Parathyroid adenoma (tissue), 2 donors: ENCODE results near the gene DLX3.

Experiments
- H2AFZ ChIP-seq: fragments of 300-600 bp; sonication (generic); one replicate; pipeline ENCODE4 v1.7.0; 2017; ENCODE audit warnings: antibody characterized with exemption, mild to moderate bottlenecking
- H3K27ac ChIP-seq: fragments of 300-600 bp; sonication (generic); one replicate; pipeline ENCODE4 v1.7.0; 2017
- H3K27me3 ChIP-seq: fragments of 300-600 bp; sonication (generic); one replicate; pipeline ENCODE4 v1.7.0; 2017; ENCODE audit warnings: low read length; ENCODE audit not compliant: control insufficient read depth, insufficient read depth
- H3K36me3 ChIP-seq: fragments of 300-600 bp; sonication (generic); one replicate; pipeline ENCODE4 v1.7.0; 2017; ENCODE audit warnings: low read length; ENCODE audit not compliant: control insufficient read depth, insufficient read depth
- H3K4me1 ChIP-seq: fragments of 300-600 bp; sonication (generic); one replicate; pipeline ENCODE4 v1.7.0; 2017; ENCODE audit warnings: control low read depth
- H3K4me2 ChIP-seq: fragments of 300-600 bp; sonication (generic); one replicate; pipeline ENCODE4 v1.7.0; 2017; ENCODE audit warnings: low read length
- H3K4me3 ChIP-seq: fragments of 300-600 bp; sonication (generic); one replicate; pipeline ENCODE4 v1.7.0; 2017; ENCODE audit warnings: low read depth, low read length
- H3K79me2 ChIP-seq: fragments of 300-600 bp; sonication (generic); one replicate; pipeline ENCODE4 v1.7.0; 2017; ENCODE audit warnings: control low read depth
- H3K9ac ChIP-seq: fragments of 300-600 bp; sonication (generic); one replicate; pipeline ENCODE4 v1.7.0; 2017; ENCODE audit warnings: mild to moderate bottlenecking
- H3K9me3 ChIP-seq: fragments of 300-600 bp; sonication (generic); one replicate; pipeline ENCODE4 v1.7.0; 2017; ENCODE audit warnings: low read length; ENCODE audit not compliant: control insufficient read depth
- TF ChIP-seq, protein P1 (sequence below): fragments of 300-600 bp; sonication (generic); IDR thresholded peaks from one replicate; pipeline ENCODE4 v1.7.0; 2017; ENCODE audit warnings: antibody characterized with exemption, mild to moderate bottlenecking
- donor health status: primary hyperparathyroidism.

The DLX3 gene

DNA sequence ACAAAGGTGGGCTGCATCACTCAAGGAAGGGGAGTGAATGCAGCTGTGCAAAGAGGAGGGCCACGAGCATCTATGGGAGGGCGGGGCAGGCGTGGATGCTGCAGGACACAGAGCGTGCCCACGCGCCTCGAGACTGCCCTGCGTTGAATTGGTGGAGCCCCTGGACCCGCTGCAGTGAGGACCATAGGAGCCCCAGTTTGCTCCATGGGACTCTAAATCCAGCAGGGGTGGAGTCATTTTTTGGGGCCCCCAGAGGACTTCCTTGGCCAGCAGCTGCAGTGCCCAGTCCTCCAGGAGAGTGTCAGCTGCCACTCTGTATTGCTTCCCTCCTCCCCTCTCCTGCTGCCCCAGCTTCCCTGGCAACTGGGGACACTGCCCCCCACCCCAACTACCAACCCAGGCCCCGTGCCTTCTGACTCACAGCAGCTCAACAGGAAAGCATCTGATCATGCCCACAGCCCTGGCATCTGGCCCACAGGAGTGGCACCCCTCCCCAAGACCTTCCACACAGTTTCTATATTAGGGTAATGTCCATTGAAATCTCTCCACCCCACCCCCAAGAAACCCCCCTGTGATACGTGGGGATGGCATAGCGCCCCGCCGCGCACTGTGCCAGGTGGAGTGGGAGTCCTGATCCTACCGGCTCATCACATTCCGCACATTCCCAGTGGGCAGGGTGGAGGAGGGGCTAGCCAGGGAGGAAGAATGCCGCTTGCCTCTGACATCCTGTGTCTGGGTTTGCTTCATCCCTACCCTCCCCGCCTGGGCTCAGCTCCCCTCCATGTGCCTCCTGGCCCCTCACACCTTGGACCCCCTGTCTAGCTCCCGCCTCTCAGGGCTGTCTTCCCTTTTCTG lies 33.1 kb upstream of the DLX3 start:
- Histone ChIP-seq H3K27ac (no peak overlapping the region), H3K4me3 (no peak overlapping the region), H3K4me2 (no peak overlapping the region)

DNA sequence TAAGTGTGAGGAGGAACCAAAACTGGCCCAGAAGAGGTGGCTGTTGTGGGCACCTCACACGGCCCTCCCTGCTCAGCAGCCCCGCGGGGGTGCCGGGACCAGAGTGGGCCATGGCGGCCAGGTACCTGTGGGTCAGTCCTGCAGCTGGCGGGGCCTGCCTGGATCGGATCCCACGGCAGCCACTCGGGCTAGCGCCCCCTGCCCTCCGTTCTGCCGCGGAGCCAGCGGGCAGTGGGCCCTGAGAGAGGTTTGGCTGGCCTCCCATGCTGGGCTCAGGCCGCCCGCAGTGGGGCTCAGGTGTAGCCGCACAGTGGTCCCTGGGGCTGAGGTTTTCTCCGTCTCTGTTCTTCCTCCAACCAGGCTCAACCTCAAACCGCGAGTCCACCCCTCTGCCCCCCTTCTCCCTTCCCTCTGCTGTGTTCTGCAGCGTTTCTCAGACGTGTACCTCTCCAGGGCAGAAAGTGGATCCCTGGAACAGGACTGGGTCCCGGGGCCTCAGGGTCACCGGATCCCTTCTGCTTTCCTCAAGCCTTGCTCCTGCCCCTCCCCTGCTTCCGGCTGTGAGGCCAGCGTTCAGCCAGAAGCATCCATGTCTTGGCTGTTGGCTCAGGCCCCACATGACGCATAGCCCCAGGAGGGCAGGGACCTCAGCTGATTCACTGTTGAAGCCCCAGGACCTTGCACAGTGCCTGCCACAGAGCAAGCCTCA lies 32.3 kb upstream of the DLX3 start:
- Histone ChIP-seq H3K9ac (no peak overlapping the region), H3K36me3 (no peaks in the 10 kb centered on the region), H3K9me3 (no peaks in the 10 kb centered on the region), H3K4me2 (no peak overlapping the region), H3K4me3 (no peak overlapping the region), H2AFZ (peak overlapping the region; percentile 20), H3K4me1 (no peaks in the 10 kb centered on the region), H3K79me2 (peaks cover 2% of the 10 kb centered on the region), H3K27ac (no peak overlapping the region), H3K27me3 (no peaks in the 10 kb centered on the region)
- TF ChIP-seq, protein P1, sequence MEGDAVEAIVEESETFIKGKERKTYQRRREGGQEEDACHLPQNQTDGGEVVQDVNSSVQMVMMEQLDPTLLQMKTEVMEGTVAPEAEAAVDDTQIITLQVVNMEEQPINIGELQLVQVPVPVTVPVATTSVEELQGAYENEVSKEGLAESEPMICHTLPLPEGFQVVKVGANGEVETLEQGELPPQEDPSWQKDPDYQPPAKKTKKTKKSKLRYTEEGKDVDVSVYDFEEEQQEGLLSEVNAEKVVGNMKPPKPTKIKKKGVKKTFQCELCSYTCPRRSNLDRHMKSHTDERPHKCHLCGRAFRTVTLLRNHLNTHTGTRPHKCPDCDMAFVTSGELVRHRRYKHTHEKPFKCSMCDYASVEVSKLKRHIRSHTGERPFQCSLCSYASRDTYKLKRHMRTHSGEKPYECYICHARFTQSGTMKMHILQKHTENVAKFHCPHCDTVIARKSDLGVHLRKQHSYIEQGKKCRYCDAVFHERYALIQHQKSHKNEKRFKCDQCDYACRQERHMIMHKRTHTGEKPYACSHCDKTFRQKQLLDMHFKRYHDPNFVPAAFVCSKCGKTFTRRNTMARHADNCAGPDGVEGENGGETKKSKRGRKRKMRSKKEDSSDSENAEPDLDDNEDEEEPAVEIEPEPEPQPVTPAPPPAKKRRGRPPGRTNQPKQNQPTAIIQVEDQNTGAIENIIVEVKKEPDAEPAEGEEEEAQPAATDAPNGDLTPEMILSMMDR = no peak

More for the DNA sequence above, 33.1 kb upstream of the DLX3 start:
- no peak overlapping the region for H3K9ac ChIP-seq
- no peak overlapping the region for H2AFZ ChIP-seq
- no peaks in the 10 kb centered on the region for H3K27me3 ChIP-seq
- H3K36me3 ChIP-seq = no peaks in the 10 kb centered on the region
- no peaks in the 10 kb centered on the region for H3K4me1 ChIP-seq
- TF ChIP-seq, protein P1 = no peak
- H3K9me3 ChIP-seq = no peaks in the 10 kb centered on the region
- peaks cover 2% of the 10 kb centered on the region for H3K79me2 ChIP-seq

DNA sequence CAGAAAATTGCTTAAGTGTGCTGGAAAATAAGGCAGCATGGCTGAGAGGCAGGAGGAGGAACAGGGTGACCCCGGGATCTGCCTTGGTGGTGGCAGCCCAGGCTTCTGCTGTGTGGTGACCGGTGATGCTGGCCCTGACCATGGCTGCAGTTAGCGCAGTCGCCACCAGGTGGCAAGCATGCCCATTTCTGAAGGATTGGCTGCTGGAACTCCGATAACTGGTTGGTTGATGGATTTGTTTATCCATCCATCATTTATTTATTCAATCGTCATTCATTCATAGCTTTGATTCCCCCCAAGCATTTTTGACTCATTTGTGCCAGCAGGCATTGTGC lies 31.8 kb upstream of the DLX3 start:
- Histone ChIP-seq H3K36me3 (no peaks in the 10 kb centered on the region), H3K27ac (no peak overlapping the region), H3K4me2 (no peak overlapping the region), H2AFZ (peak overlapping the region; percentile 19), H3K4me1 (no peaks in the 10 kb centered on the region), H3K27me3 (no peaks in the 10 kb centered on the region), H3K9ac (no peak overlapping the region), H3K9me3 (no peaks in the 10 kb centered on the region), H3K79me2 (peaks cover 2% of the 10 kb centered on the region), H3K4me3 (no peak overlapping the region)
- TF ChIP-seq, protein P1 = peak; percentile 95

DNA sequence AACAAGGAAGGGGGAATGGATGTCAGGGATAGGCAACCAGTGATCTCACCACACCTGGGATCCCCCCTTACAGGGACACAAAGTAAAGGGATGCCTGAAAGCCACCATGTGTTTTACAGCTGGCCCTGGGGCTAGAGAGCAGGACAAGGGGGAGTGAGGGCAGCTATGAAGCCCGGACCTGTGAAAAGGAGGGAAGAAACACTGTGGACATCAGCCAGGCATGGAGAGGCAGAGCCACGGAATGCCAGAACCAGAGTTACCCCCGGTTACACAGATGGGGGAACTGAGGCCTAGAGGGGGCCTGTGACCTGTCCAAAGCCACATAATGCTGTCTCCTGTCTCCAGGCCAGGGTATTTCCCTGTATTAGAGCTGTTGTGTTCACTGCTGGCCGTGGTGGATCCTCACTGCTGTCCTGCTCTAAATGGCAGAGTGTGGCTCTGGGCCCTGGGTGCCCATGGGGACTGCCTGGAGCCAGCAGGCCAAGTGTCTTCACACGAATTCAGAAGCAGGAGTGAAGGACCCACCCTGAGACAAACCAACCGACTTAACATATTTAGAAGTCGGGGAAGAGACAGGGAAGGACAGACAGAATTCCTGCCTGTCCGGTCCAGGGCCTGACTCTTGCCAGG lies 31.1 kb upstream of the DLX3 start:
- no peak overlapping the region for H3K9ac ChIP-seq
- TF ChIP-seq, protein P1 = no peak
- H3K4me1 ChIP-seq = no peaks in the 10 kb centered on the region
- no peak overlapping the region for H3K4me3 ChIP-seq
- H3K4me2 ChIP-seq = no peak overlapping the region
- no peak overlapping the region for H2AFZ ChIP-seq
- no peak overlapping the region for H3K27ac ChIP-seq
- H3K79me2 ChIP-seq = peaks cover 2% of the 10 kb centered on the region
- H3K36me3 ChIP-seq = no peaks in the 10 kb centered on the region
- H3K27me3 ChIP-seq = no peaks in the 10 kb centered on the region
- no peaks in the 10 kb centered on the region for H3K9me3 ChIP-seq
